Stimulated activated naive CD8-positive, alpha-beta T cell treated with anti-CD3 and anti-CD28 coated beads, Interleukin-15, amount 100 ng/mL, for 72 hours (primary cell): ENCODE measurements around the gene STK17A.

Experiments
- ATAC-seq: fragments of 150-1000 bp; cut with Tn5 transposase; 2 replicates; pipeline ENCODE4 v1.10.0; 2021; ENCODE audit warnings: mild to moderate bottlenecking, moderate library complexity
- DNase-seq, 2 donors: peaks; one replicate each; pipeline ENCODE4 v3.0.0; 2021 to 2022
- H3K27ac Mint-ChIP-seq, 2 donors: one replicate each; pipeline ENCODE4 v1.8.0; 2022; ENCODE audit warnings: mild to moderate bottlenecking in 2 of 2, mixed read lengths in 2 of 2, moderate library complexity in 2 of 2
- H3K27me3 Mint-ChIP-seq: one replicate; pipeline ENCODE4 v1.8.0; 2022; ENCODE audit warnings: mixed read lengths
- H3K4me1 Mint-ChIP-seq: one replicate; pipeline ENCODE4 v1.8.0; 2022; ENCODE audit warnings: mild to moderate bottlenecking, mixed read lengths
- H3K4me3 Mint-ChIP-seq, 2 donors: one replicate each; pipeline ENCODE4 v1.8.0; 2022; ENCODE audit warnings: mild to moderate bottlenecking in 2 of 2, mixed read lengths in 2 of 2, moderate library complexity in 1 of 2
- H3K9me3 Mint-ChIP-seq, 2 donors: one replicate each; pipeline ENCODE4 v1.8.0; 2022; ENCODE audit warnings: mixed read lengths in 2 of 2

Gene STK17A

GRCh38 chr7:43647673-43648472, 65.0 kb downstream of the STK17A start:
- peak; percentile 72 for ATAC-seq
- Mint-ChIP-seq H3K4me1 (peaks cover 99% of the 10 kb centered on the region), H3K4me3 (peak overlapping the region; percentile 65 to 82), H3K27me3 (no peaks in the 10 kb centered on the region), H3K27ac (peak overlapping the region; percentile 98 to 100), H3K9me3 (no peaks in the 10 kb centered on the region)
- DNase-seq: peak; percentile 51 to 79

GRCh38 chr7:43648473-43649406, 65.8 kb downstream of the STK17A start:
- Mint-ChIP-seq H3K27ac (peak overlapping the region; percentile 98 to 100), H3K27me3 (no peaks in the 10 kb centered on the region), H3K4me3 (peak overlapping the region; percentile 65 to 82), H3K4me1 (peaks cover 99% of the 10 kb centered on the region), H3K9me3 (no peaks in the 10 kb centered on the region)
- DNase-seq: peak; percentile 63 to 83
- peak; percentile 67 for ATAC-seq

- Mint-ChIP-seq H3K4me3 (peak overlapping the region; percentile 65 to 82), H3K27me3 (no peaks in the 10 kb centered on the region), H3K27ac (peak overlapping the region; percentile 80 to 96), H3K9me3 (no peaks in the 10 kb centered on the region), H3K4me1 (peaks cover 99% of the 10 kb centered on the region)
- DNase-seq (peak; percentile 66 to 79), ATAC-seq (peak; percentile 66)
These were observed 66.9 kb downstream of the STK17A start for GRCh38 chr7:43649755-43650274.

GRCh38 chr7:43650457-43651052, 67.6 kb downstream of the STK17A start:
- Mint-ChIP-seq H3K9me3 (no peaks in the 10 kb centered on the region), H3K27ac (peak overlapping the region; percentile 96), H3K27me3 (no peaks in the 10 kb centered on the region), H3K4me1 (peaks cover 95% of the 10 kb centered on the region), H3K4me3 (peak overlapping the region; percentile 65 to 82)
- ATAC-seq (no peak), DNase-seq (no peak)

GRCh38 chr7:43652364-43652763, 69.5 kb downstream of the STK17A start:
- Mint-ChIP-seq H3K27me3 (no peaks in the 10 kb centered on the region), H3K4me3 (peak overlapping the region in 1 of 2 donors; percentile 43), H3K9me3 (no peaks in the 10 kb centered on the region), H3K27ac (peak overlapping the region; percentile 16 to 20), H3K4me1 (peaks cover 84% of the 10 kb centered on the region)
- DNase-seq (no peak), ATAC-seq (no peak)

GRCh38 chr7:43653466-43653865, 70.6 kb downstream of the STK17A start:
- Mint-ChIP-seq H3K27me3 (no peaks in the 10 kb centered on the region), H3K9me3 (no peaks in the 10 kb centered on the region), H3K27ac (peak overlapping the region in 1 of 2 donors; percentile 73), H3K4me1 (peaks cover 83% of the 10 kb centered on the region), H3K4me3 (peak overlapping the region in 1 of 2 donors; percentile 47)
- DNase-seq (no peak), ATAC-seq (no peak)

- Mint-ChIP-seq H3K9me3 (no peaks in the 10 kb centered on the region), H3K4me1 (peaks cover 83% of the 10 kb centered on the region), H3K4me3 (peak overlapping the region; percentile 4 to 47), H3K27ac (peak overlapping the region; percentile 49 to 73), H3K27me3 (no peaks in the 10 kb centered on the region)
- no peak for ATAC-seq
- no peak for DNase-seq
These were observed 71.1 kb downstream of the STK17A start for GRCh38 chr7:43653891-43654504.

GRCh38 chr7:43655584-43655983, 72.7 kb downstream of the STK17A start:
- Mint-ChIP-seq H3K27ac (no peak overlapping the region), H3K27me3 (no peaks in the 10 kb centered on the region), H3K4me3 (no peak overlapping the region), H3K4me1 (peaks cover 82% of the 10 kb centered on the region), H3K9me3 (no peaks in the 10 kb centered on the region)
- no peak for ATAC-seq
- DNase-seq: no peak

GRCh38 chr7:43656997-43657396, 74.1 kb downstream of the STK17A start:
- H3K4me1 Mint-ChIP-seq: peaks cover 75% of the 10 kb centered on the region
- no peak overlapping the region for H3K27ac Mint-ChIP-seq
- ATAC-seq (no peak), DNase-seq (no peak)
- no peaks in the 10 kb centered on the region for H3K27me3 Mint-ChIP-seq
- no peak overlapping the region for H3K4me3 Mint-ChIP-seq
- H3K9me3 Mint-ChIP-seq: no peaks in the 10 kb centered on the region

GRCh38 chr7:43658718-43659548, 76.0 kb downstream of the STK17A start:
- H3K27me3 Mint-ChIP-seq: no peaks in the 10 kb centered on the region
- peak overlapping the region; percentile 84 to 93 for H3K27ac Mint-ChIP-seq
- peak overlapping the region; percentile 51 to 76 for H3K4me3 Mint-ChIP-seq
- ATAC-seq (peak; percentile 98), DNase-seq (peak; percentile 23 to 49)
- H3K9me3 Mint-ChIP-seq: no peaks in the 10 kb centered on the region
- H3K4me1 Mint-ChIP-seq: peaks cover 70% of the 10 kb centered on the region

GRCh38 chr7:43659549-43659896, 76.6 kb downstream of the STK17A start:
- H3K27me3 Mint-ChIP-seq: no peaks in the 10 kb centered on the region
- H3K27ac Mint-ChIP-seq: peak overlapping the region in 1 of 2 donors; percentile 47
- no peak overlapping the region for H3K4me3 Mint-ChIP-seq
- DNase-seq (no peak), ATAC-seq (no peak)
- H3K9me3 Mint-ChIP-seq: no peaks in the 10 kb centered on the region
- peaks cover 69% of the 10 kb centered on the region for H3K4me1 Mint-ChIP-seq

- peaks cover 71% of the 10 kb centered on the region for H3K4me1 Mint-ChIP-seq
- DNase-seq (no peak), ATAC-seq (no peak)
- peak overlapping the region in 1 of 2 donors; percentile 43 for H3K27ac Mint-ChIP-seq
- no peak overlapping the region for H3K4me3 Mint-ChIP-seq
- no peaks in the 10 kb centered on the region for H3K9me3 Mint-ChIP-seq
- no peaks in the 10 kb centered on the region for H3K27me3 Mint-ChIP-seq
These were observed 77.2 kb downstream of the STK17A start for GRCh38 chr7:43660141-43660540.

- peaks cover 76% of the 10 kb centered on the region for H3K4me1 Mint-ChIP-seq
- ATAC-seq (no peak), DNase-seq (no peak)
- H3K27ac Mint-ChIP-seq: peak overlapping the region in 1 of 2 donors; percentile 27
- H3K4me3 Mint-ChIP-seq: no peak overlapping the region
- peaks cover 0 to 21% of the 10 kb centered on the region in 2 donors for H3K9me3 Mint-ChIP-seq
- no peaks in the 10 kb centered on the region for H3K27me3 Mint-ChIP-seq
These were observed 81.8 kb downstream of the STK17A start for GRCh38 chr7:43664681-43665080.

- H3K27ac Mint-ChIP-seq: no peak overlapping the region
- peaks cover 5 to 24% of the 10 kb centered on the region in 2 donors for H3K9me3 Mint-ChIP-seq
- no peak overlapping the region for H3K4me3 Mint-ChIP-seq
- DNase-seq (no peak), ATAC-seq (no peak)
- peaks cover 82% of the 10 kb centered on the region for H3K4me1 Mint-ChIP-seq
- no peaks in the 10 kb centered on the region for H3K27me3 Mint-ChIP-seq
These were observed 84.0 kb downstream of the STK17A start for GRCh38 chr7:43666938-43667337.
